Measurements from ENCODE around the gene VARS1. TPM values are rescaled to one million over a fixed set of nuclear protein-coding genes. Genes with fewer than 3 reads are reported as not detected.
A peak's percentile ranks its signal among the peaks of the same experiment; 100 is the strongest.

Gene VARS1
- total RNA-seq, 1 donor from 2014 or later = 176 TPM

DNA sequence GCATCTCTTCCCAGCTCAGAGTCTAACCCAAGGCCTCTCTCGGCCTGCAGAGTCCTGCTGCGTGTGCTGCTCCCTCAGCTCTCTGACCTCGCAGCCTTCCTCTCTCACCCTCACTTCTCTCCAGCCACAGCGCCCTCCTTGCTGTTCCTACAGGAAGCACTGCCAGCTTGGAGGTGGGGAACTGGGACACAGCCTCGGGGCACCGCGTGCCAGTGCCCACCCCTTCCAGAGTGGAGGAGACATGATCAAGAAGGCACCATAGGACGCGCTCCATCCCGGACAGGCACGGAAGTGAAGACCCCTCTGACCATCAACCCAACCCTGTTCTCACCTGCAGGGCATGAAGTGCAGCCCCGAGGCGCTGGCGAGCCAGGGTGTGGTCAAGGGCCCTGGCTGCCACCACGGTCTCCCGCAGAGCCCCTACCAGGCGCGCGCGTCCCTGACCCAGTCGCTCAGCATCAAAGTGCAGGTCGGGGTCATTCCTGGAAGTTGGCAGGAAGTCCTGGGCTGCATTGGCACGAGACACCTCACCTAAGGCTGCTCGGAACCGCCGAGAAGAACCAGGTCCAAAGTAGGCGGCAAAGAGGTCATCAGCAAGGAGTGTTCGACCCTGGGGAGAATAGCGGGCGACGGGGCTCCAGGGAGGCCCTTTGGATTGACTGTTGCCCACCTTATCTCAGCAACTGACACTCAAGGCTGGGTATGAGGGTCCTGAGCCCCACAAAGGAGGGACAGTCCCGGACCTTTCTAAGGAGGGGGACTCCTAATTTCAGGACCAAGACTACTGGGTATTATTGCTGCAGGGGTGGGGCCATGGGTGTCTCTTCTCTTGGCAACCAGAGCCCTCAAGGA, 19.7 kb downstream of the VARS1 start:
- intact Hi-C loops (cut with micrococcal nuclease) = loop anchor here (2.0 kb wide), 1 partner anchor 37 kb away; no protein-coding TSS in a partner anchor
- Mint-ChIP-seq H3K27ac (peak overlapping the region; percentile 57), H3K4me3 (ENCODE audit: low read depth) (peak overlapping the region; percentile 31), H3K36me3 (ENCODE audit: low read depth) (peaks cover 28% of the 10 kb centered on the region), H3K4me1 (ENCODE audit: low read depth) (peaks cover 29% of the 10 kb centered on the region), H3K27me3 (ENCODE audit: low read depth) (no peaks in the 10 kb centered on the region), H3K9me3 (no peaks in the 10 kb centered on the region)
- DNase-seq (ENCODE audit: low spot score) = no peak

DNA sequence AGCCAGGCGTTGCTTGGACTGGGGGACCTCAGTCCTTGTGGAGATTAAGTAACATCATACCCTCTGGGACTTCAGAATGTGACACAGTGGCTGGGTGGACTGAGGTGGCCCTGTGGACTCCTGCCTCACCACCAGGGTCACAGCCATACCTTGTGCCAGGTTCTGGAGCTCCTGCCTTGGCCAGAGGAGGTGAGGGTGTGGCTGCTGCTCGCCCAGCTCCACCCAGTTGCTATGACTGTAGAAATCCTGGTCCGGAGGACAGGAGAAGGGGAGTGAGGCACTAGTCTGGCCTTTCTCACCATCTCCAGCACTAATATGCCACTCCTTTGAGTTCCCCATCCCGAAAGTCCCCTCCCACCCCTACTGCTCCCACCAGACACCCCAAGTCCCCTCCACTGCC, 20.4 kb downstream of the VARS1 start:
- Mint-ChIP-seq H3K4me1 (ENCODE audit: low read depth) (peaks cover 29% of the 10 kb centered on the region), H3K4me3 (ENCODE audit: low read depth) (no peak overlapping the region), H3K27ac (peak overlapping the region; percentile 52), H3K9me3 (no peaks in the 10 kb centered on the region), H3K27me3 (ENCODE audit: low read depth) (no peaks in the 10 kb centered on the region), H3K36me3 (ENCODE audit: low read depth) (peaks cover 24% of the 10 kb centered on the region)
- intact Hi-C loops (cut with micrococcal nuclease) = no loop called here
- no peak for DNase-seq (ENCODE audit: low spot score)

DNA sequence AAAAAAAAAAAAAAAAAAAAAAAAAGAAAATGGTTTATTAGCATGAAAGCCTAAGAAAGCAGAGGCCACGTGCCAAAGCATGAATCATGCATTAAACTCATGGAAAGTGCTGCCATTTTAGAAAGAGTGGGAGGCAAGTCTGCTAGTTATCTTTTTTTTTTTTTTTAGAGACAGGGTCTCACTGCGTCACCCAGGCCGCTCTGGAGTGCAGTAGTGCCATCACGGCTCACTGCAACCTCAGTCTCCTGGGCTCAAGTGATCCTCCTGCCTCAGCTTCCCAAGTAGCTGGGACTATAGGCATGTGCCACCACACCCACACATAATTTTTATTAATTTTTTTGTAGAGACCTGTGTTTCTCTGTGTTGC, 23.6 kb downstream of the VARS1 start:
- no peak for DNase-seq (ENCODE audit: low spot score)
- intact Hi-C loops (cut with micrococcal nuclease) = loop anchor here (2.0 to 5.0 kb wide), 2 partner anchors 41 to 60 kb away; no protein-coding TSS in a partner anchor
- no peaks in the 10 kb centered on the region for H3K9me3 Mint-ChIP-seq
- H3K4me3 Mint-ChIP-seq (ENCODE audit: low read depth) = no peak overlapping the region
- peak overlapping the region; percentile 42 for H3K27ac Mint-ChIP-seq
- no peaks in the 10 kb centered on the region for H3K27me3 Mint-ChIP-seq (ENCODE audit: low read depth)
- H3K4me1 Mint-ChIP-seq (ENCODE audit: low read depth) = peaks cover 28% of the 10 kb centered on the region
- H3K36me3 Mint-ChIP-seq (ENCODE audit: low read depth) = peaks cover 8% of the 10 kb centered on the region

DNA sequence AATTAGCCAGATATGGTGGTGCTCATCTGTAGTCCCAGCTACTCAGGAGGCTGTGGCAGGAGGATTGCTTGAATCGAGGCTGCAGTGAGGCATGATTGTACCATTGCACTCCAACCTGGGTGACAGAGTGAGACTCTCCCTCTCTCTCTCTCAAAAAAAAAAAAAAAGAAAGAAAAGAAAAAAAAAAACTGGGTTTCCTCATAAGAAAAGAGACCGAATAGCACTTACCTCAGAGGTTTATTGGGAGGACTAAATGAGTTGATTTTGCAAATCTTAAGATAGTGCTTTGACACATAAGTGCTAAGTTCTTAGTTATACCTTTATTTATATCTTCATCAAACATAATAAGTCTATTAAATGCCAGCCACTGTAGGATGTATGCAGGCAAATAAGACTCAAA, 24.7 kb downstream of the VARS1 start:
- Mint-ChIP-seq H3K4me3 (ENCODE audit: low read depth) (no peak overlapping the region), H3K27ac (no peak overlapping the region), H3K4me1 (ENCODE audit: low read depth) (peaks cover 22% of the 10 kb centered on the region), H3K27me3 (ENCODE audit: low read depth) (no peaks in the 10 kb centered on the region), H3K36me3 (ENCODE audit: low read depth) (peaks cover 12% of the 10 kb centered on the region), H3K9me3 (no peaks in the 10 kb centered on the region)
- intact Hi-C loops (cut with micrococcal nuclease) = loop anchor here (2.0 to 5.0 kb wide), 2 partner anchors 40 to 61 kb away; no protein-coding TSS in a partner anchor
- no peak for DNase-seq (ENCODE audit: low spot score)

GRCh38 chr6:31769684-31770371, 25.7 kb downstream of the VARS1 start:
- Mint-ChIP-seq H3K27me3 (ENCODE audit: low read depth) (no peaks in the 10 kb centered on the region), H3K27ac (no peak overlapping the region), H3K36me3 (ENCODE audit: low read depth) (peaks cover 18% of the 10 kb centered on the region), H3K4me1 (ENCODE audit: low read depth) (peaks cover 15% of the 10 kb centered on the region), H3K9me3 (no peaks in the 10 kb centered on the region), H3K4me3 (ENCODE audit: low read depth) (no peak overlapping the region)
- DNase-seq (ENCODE audit: low spot score) = peak; percentile 77
- intact Hi-C loops (cut with micrococcal nuclease) = loop anchor here (2.0 to 5.0 kb wide), 2 partner anchors 39 to 62 kb away; no protein-coding TSS in a partner anchor

GRCh38 chr6:31768363-31769257, 26.9 kb downstream of the VARS1 start:
- intact Hi-C loops (cut with micrococcal nuclease) = no loop called here
- peaks cover 27% of the 10 kb centered on the region for H3K36me3 Mint-ChIP-seq (ENCODE audit: low read depth)

GRCh38 chr6:31767096-31767645, 28.4 kb downstream of the VARS1 start:
- H3K4me1 Mint-ChIP-seq (ENCODE audit: low read depth) = peaks cover 13% of the 10 kb centered on the region
- H3K4me3 Mint-ChIP-seq (ENCODE audit: low read depth) = no peak overlapping the region
- no peaks in the 10 kb centered on the region for H3K27me3 Mint-ChIP-seq (ENCODE audit: low read depth)
- H3K27ac Mint-ChIP-seq = no peak overlapping the region
- DNase-seq (ENCODE audit: low spot score) = no peak
- H3K9me3 Mint-ChIP-seq = no peaks in the 10 kb centered on the region
- H3K36me3 Mint-ChIP-seq (ENCODE audit: low read depth) = peaks cover 39% of the 10 kb centered on the region
- intact Hi-C loops (cut with micrococcal nuclease) = no loop called here

More at GRCh38 chr6:31768363-31769257, 26.9 kb downstream of the VARS1 start:
- H3K9me3 Mint-ChIP-seq = no peaks in the 10 kb centered on the region
- DNase-seq (ENCODE audit: low spot score) = no peak
- H3K4me3 Mint-ChIP-seq (ENCODE audit: low read depth) = no peak overlapping the region
- H3K27me3 Mint-ChIP-seq (ENCODE audit: low read depth) = no peaks in the 10 kb centered on the region
- no peak overlapping the region for H3K27ac Mint-ChIP-seq
- peaks cover 17% of the 10 kb centered on the region for H3K4me1 Mint-ChIP-seq (ENCODE audit: low read depth)

GRCh38 chr6:31765910-31766794, 29.4 kb downstream of the VARS1 start:
- intact Hi-C loops (cut with micrococcal nuclease) = no loop called here
- H3K36me3 Mint-ChIP-seq (ENCODE audit: low read depth) = peaks cover 41% of the 10 kb centered on the region
- no peak overlapping the region for H3K4me3 Mint-ChIP-seq (ENCODE audit: low read depth)
- H3K9me3 Mint-ChIP-seq = no peaks in the 10 kb centered on the region
- H3K27ac Mint-ChIP-seq = no peak overlapping the region
- DNase-seq (ENCODE audit: low spot score) = no peak
- H3K27me3 Mint-ChIP-seq (ENCODE audit: low read depth) = no peaks in the 10 kb centered on the region
- H3K4me1 Mint-ChIP-seq (ENCODE audit: low read depth) = peaks cover 7% of the 10 kb centered on the region

- peaks cover 6% of the 10 kb centered on the region for H3K4me1 Mint-ChIP-seq (ENCODE audit: low read depth)
- peaks cover 45% of the 10 kb centered on the region for H3K36me3 Mint-ChIP-seq (ENCODE audit: low read depth)
- no peak overlapping the region for H3K4me3 Mint-ChIP-seq (ENCODE audit: low read depth)
- DNase-seq (ENCODE audit: low spot score) = no peak
- H3K27me3 Mint-ChIP-seq (ENCODE audit: low read depth) = no peaks in the 10 kb centered on the region
- no peaks in the 10 kb centered on the region for H3K9me3 Mint-ChIP-seq
- intact Hi-C loops (cut with micrococcal nuclease) = no loop called here
- peak overlapping the region; percentile 63 for H3K27ac Mint-ChIP-seq
Observed at GRCh38 chr6:31765559-31765909, 30.0 kb downstream of the VARS1 start.

- intact Hi-C loops (cut with micrococcal nuclease) = no loop called here
- Mint-ChIP-seq H3K27ac (no peak overlapping the region), H3K4me1 (ENCODE audit: low read depth) (peaks cover 3% of the 10 kb centered on the region), H3K4me3 (ENCODE audit: low read depth) (no peak overlapping the region), H3K27me3 (ENCODE audit: low read depth) (no peaks in the 10 kb centered on the region), H3K9me3 (no peaks in the 10 kb centered on the region), H3K36me3 (ENCODE audit: low read depth) (peaks cover 56% of the 10 kb centered on the region)
- DNase-seq (ENCODE audit: low spot score) = no peak
Observed at GRCh38 chr6:31764198-31764597, 31.4 kb downstream of the VARS1 start.

- intact Hi-C loops (cut with micrococcal nuclease) = no loop called here
- H3K27me3 Mint-ChIP-seq (ENCODE audit: low read depth) = no peaks in the 10 kb centered on the region
- no peak for DNase-seq (ENCODE audit: low spot score)
- H3K4me1 Mint-ChIP-seq (ENCODE audit: low read depth) = peaks cover 6% of the 10 kb centered on the region
- peaks cover 62% of the 10 kb centered on the region for H3K36me3 Mint-ChIP-seq (ENCODE audit: low read depth)
- no peaks in the 10 kb centered on the region for H3K9me3 Mint-ChIP-seq
- H3K4me3 Mint-ChIP-seq (ENCODE audit: low read depth) = no peak overlapping the region
- peak overlapping the region; percentile 28 for H3K27ac Mint-ChIP-seq
Observed at GRCh38 chr6:31763619-31763940, 32.0 kb downstream of the VARS1 start.

All from activated T-helper 2 cell treated with anti-CD3 and anti-CD28 coated beads, Interferon-gamma antibody, Interleukin-2, Interleukin-4, amounts not matched to agents 10 μg/mL and 5 μg/mL and 100 μg/mL, durations not matched to agents 14 hours and 24 hours and 36 hours (primary cell).